ENCODE data around the gene WDR19. TPM values are rescaled to one million over a fixed set of nuclear protein-coding genes. Genes with fewer than 3 reads are reported as not detected.
"Not testable (repeated sequence)": the region's sequence is repeated elsewhere in the genome, so short reads cannot be mapped to it uniquely, and the experiment has no call there.

The WDR19 gene
- total RNA-seq = 70.5 TPM

GRCh38 chr4:39181905-39182638 lies at the start of gene WDR19:
WDR19 (plus strand) TSS chr4:39182529; CDS start chr4:39182558, 29 bp downstream.
- intact Hi-C loops (cut with DNase I) = no loop called here
- ATAC-seq (peak; percentile 100), DNase-seq (ENCODE audit: low spot score) (peak; percentile 99)

DNA sequence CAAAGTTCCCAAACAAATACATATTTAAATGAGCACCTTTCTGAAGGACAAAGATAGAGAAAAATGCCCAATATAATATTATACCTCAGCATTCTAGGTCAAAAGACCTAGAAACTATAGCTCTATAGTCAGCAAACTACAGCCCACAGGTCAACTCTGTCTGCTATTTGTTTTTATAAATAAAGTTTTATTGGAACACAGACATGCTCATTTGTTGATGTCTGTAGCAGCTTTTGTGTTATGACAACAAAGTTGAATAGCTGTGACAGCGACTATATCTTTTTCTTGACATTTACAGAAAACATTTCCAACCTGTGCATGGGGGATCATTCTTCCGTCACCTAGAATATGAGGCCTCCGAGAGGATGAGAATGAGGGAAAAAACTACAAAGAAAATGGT lies 48.7 kb upstream of the WDR19 start:
- intact Hi-C loops (cut with DNase I) = no loop called here
- no peak for ATAC-seq

GRCh38 chr4:39134683-39135306 lies 47.5 kb upstream of the WDR19 start:
- DNase-seq (ENCODE audit: low spot score) (no peak), ATAC-seq (no peak)
- intact Hi-C loops (cut with DNase I) = no loop called here

More for the DNA sequence above, 48.7 kb upstream of the WDR19 start:
- no peak for DNase-seq (ENCODE audit: low spot score)

- intact Hi-C loops (cut with DNase I); ATAC-seq; DNase-seq (ENCODE audit: low spot score): not testable (repeated sequence)
Measured at GRCh38 chr4:39138227-39138626, 44.1 kb upstream of the WDR19 start.

GRCh38 chr4:39146211-39146610 lies 36.1 kb upstream of the WDR19 start:
- ATAC-seq (no peak), DNase-seq (ENCODE audit: low spot score) (no peak)
- intact Hi-C loops (cut with DNase I) = no loop called here

DNA sequence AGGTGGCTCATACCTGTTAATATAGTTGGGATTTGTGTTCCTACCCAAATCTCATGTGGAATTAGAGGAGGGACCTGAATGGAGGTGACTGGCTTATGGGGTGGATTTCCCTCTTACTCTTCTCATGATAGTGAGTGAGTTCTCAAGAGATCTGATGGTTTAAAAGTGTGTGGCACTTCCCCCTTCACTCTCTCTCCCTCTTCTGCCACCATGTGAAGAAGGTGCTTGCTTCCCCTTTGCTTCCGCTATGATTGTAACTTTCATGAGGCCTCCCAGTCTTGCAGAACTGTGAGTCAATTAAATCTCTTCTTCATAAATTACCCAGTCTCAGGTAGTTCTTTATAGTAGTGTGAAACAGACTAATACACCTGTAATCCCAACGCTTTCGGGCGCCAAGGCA lies 28.3 kb upstream of the WDR19 start:
- intact Hi-C loops (cut with DNase I) = no loop called here
- ATAC-seq = no peak

DNA sequence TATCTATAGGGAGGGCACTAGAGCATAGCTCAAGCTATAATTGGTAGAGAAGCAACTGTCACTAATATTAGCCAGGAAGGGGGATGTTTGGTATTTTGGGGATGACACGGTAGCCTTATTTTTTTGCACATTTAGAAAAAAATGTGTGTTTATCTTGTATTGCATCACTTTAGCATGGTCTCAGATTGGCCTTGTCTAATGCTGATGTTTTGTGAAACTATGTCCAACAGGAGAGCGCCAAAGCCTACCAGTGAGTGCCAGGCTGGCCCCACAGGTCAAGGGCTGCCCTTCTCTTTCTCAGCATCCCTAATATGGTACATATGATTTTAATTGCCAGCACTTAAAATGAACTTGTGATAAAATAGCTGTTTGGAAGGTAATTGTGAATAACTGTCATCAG lies 24.8 kb upstream of the WDR19 start:
- ATAC-seq (no peak), DNase-seq (ENCODE audit: low spot score) (no peak)
- intact Hi-C loops (cut with DNase I) = no loop called here

More for the DNA sequence above, 28.3 kb upstream of the WDR19 start:
- no peak for DNase-seq (ENCODE audit: low spot score)

DNA sequence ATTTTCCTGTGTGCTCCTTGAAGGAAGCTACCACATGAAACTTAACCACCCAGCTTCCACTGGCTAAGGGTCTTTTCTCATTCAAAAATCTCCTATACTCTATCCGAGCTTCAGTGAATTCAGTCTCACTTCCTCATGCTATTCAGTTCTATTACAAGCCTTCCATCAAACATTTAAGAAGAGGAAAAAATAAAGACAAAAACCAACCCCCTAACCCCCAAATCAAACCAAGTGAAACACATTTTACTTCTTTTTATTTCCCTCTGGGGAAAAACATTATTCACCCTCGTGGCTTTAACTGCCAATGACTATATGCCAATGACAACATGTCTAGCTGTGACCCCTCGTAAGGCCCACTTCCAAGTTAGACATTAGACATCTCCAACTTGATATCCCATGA lies 16.2 kb upstream of the WDR19 start:
- intact Hi-C loops (cut with DNase I) = no loop called here
- DNase-seq (ENCODE audit: low spot score) = no peak
- no peak for ATAC-seq

- ATAC-seq (no peak), DNase-seq (ENCODE audit: low spot score) (no peak)
- intact Hi-C loops (cut with DNase I) = no loop called here
Measured at GRCh38 chr4:39166669-39167068, 15.7 kb upstream of the WDR19 start.

- ATAC-seq = no peak
- intact Hi-C loops (cut with DNase I) = no loop called here
- no peak for DNase-seq (ENCODE audit: low spot score)
Measured at GRCh38 chr4:39169426-39169825, 12.9 kb upstream of the WDR19 start.

DNA sequence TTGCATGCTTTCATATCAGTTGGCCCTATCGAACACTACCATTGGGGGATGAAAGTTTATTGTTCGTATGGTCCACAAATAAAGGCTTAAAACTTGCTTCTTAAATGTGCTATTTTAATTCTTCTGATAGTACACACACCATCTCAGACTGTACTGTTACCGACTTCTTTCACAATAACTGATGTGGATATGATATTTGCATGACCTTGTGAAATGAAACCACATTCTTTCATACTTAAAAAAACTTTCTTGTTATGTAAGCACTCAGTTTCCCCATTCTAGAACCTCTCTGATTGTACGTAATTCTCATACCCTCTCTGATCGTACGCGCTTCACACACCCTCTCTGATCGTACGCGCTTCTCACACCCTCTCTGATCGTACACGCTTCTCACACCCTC lies 12.0 kb upstream of the WDR19 start:
- ATAC-seq = no peak
- intact Hi-C loops (cut with DNase I) = no loop called here

DNA sequence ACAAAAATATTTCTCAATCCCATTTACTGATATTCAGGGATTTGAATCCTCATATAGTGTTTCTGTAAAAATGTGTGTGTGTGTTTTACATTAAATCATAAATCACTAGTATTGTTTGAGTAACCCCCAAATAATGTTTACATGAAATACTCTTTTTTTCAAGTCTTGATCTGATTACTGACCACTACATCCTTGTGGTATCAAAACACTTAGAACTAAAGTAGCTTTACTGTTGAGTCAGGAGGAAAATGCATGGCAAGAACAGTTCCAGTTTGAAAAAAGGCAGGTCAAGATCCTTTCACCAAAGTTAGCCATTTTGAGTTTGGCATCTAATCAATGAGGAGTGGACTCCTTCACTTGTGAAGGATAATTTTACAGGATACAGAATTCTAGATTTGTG lies 3.6 kb upstream of the WDR19 start:
- DNase-seq (ENCODE audit: low spot score) (no peak), ATAC-seq (no peak)
- intact Hi-C loops (cut with DNase I) = no loop called here

More for the DNA sequence above, 12.0 kb upstream of the WDR19 start:
- DNase-seq (ENCODE audit: low spot score) = no peak

- ATAC-seq (no peak), DNase-seq (ENCODE audit: low spot score) (no peak)
- intact Hi-C loops (cut with DNase I) = no loop called here
Measured at GRCh38 chr4:39179681-39180080, 2.6 kb upstream of the WDR19 start.

DNA sequence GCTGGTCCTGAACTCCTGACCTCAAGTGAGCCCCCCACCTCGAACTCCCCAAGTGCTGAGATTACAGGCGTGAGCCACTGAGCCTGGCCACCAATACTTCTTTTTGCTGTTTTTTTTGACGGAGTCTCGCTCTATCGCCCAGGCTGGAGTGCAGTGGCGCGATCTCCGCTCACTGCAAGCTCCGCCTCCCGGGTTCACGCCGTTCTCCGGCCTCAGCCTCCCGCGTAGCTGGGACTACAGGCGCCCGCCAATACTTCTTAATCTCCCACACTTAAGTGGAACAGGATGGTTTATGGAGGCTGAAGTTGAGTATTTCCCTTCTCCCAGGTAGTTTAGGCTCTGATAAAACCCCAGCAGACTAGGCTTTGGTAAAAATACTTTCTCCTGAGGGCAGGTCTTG lies 1.7 kb upstream of the WDR19 start:
- ATAC-seq; intact Hi-C loops (cut with DNase I); DNase-seq (ENCODE audit: low spot score): not testable (repeated sequence)

GRCh38 chr4:39181520-39181904 lies 817 bp upstream of the WDR19 start:
- no peak for DNase-seq (ENCODE audit: low spot score)
- no peak for ATAC-seq
- intact Hi-C loops (cut with DNase I) = no loop called here

GRCh38 chr4:39201963-39202362 lies 19.6 kb downstream of the WDR19 start:
- ATAC-seq (no peak), DNase-seq (ENCODE audit: low spot score) (no peak)
- intact Hi-C loops (cut with DNase I) = no loop called here

- intact Hi-C loops (cut with DNase I) = no loop called here
- ATAC-seq = no peak
- DNase-seq (ENCODE audit: low spot score) = no peak
Measured at GRCh38 chr4:39204543-39204942, 22.2 kb downstream of the WDR19 start.

GRCh38 chr4:39205000-39205399 lies 22.7 kb downstream of the WDR19 start:
- intact Hi-C loops (cut with DNase I) = no loop called here
- ATAC-seq = no peak
- DNase-seq (ENCODE audit: low spot score) = no peak

GRCh38 chr4:39205476-39205875 lies 23.1 kb downstream of the WDR19 start:
- intact Hi-C loops (cut with DNase I) = no loop called here
- DNase-seq (ENCODE audit: low spot score) (no peak), ATAC-seq (no peak)

GRCh38 chr4:39227906-39228305 lies 45.6 kb downstream of the WDR19 start:
- intact Hi-C loops (cut with DNase I) = no loop called here
- no peak for DNase-seq (ENCODE audit: low spot score)
- ATAC-seq = no peak

DNA sequence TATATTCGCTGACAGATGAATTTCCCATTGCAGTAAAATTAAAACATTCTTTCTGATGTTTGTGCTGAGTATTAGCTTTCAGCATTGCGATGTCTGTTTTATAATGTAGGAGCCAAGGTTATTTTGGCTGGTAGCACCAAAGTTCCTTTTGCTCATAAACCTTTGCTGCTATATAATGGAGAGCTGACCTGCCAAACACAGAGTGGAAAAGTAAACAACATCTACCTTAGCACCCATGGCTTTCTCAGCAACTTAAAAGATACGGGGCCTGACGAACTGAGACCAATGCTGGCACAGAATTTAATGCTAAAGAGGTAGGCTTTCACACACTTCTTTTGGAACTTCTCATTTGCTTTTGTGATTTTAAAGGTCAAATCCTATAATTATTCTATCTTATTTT lies 46.0 kb downstream of the WDR19 start:
- intact Hi-C loops (cut with DNase I) = no loop called here
- ATAC-seq (no peak), DNase-seq (ENCODE audit: low spot score) (no peak)
